H1 (cell line): ENCODE results near the gene ABCC4. TPM values are rescaled to one million over a fixed set of nuclear protein-coding genes. Genes with fewer than 3 reads are reported as not detected.

Experiments
- CTCF ChIA-PET: fragments of 300-600 bp; sonication (Branson Sonifier 250); formaldehyde crosslinking; loops from one replicate; lab custom pipeline; 2021; ENCODE audit not compliant: partially characterized antibody; lab: Charles Lee
- POLR2A ChIA-PET: fragments of 300-600 bp; sonication (Branson Sonifier 250); formaldehyde crosslinking; loops from one replicate; lab custom pipeline; 2021; ENCODE audit warnings: inconsistent platforms; ENCODE audit not compliant: partially characterized antibody; lab: Charles Lee
- DNase-seq, 2 experiments: peaks; one replicate each; pipeline versions ENCODE4 v3.0.0 to v3.0.0-alpha.2; 2010 to 2022; ENCODE audit warnings: low spot score in 2 of 2, low read depth in 1 of 2, mixed read lengths in 1 of 2
- FAIRE-seq: peaks from 2 replicates; lab custom pipeline; 2011; peaks lifted over from hg19 to GRCh38; lab: Jason Lieb, UNC
- H2AFZ ChIP-seq: 2 replicates; pipeline ENCODE4 v1.8.1; 2012; ENCODE audit warnings: low read length, inconsistent platforms
- H2AK5ac ChIP-seq: 2 replicates; pipeline ENCODE4 v1.6.1; 2013; ENCODE audit warnings: low read depth, low read length
- H2BK120ac ChIP-seq: replicated peaks from 2 replicates; pipeline ENCODE3; 2013; ENCODE audit warnings: low read depth, low read length, inconsistent platforms
- H2BK12ac ChIP-seq: 2 replicates; pipeline ENCODE4 v1.6.1; 2013; ENCODE audit warnings: low read depth, low read length
- H2BK15ac ChIP-seq: 2 replicates; pipeline ENCODE4 v1.6.1; 2013; ENCODE audit warnings: low read length
- H2BK20ac ChIP-seq: 2 replicates; pipeline ENCODE4 v1.6.1; 2013; ENCODE audit warnings: low read length
- H2BK5ac ChIP-seq: 2 replicates; pipeline ENCODE4 v1.6.1; 2013; ENCODE audit warnings: low read depth, low read length
- H3K14ac ChIP-seq: 2 replicates; pipeline ENCODE4 v1.6.1; 2013; ENCODE audit warnings: inconsistent platforms; ENCODE audit not compliant: insufficient read length
- H3K18ac ChIP-seq: 2 replicates; pipeline ENCODE4 v1.6.1; 2013; ENCODE audit warnings: low read length; ENCODE audit errors: extremely low read depth
- H3K23ac ChIP-seq: 2 replicates; pipeline ENCODE4 v1.6.1; 2013; ENCODE audit warnings: inconsistent platforms; ENCODE audit not compliant: insufficient read length
- H3K23me2 ChIP-seq: 2 replicates; pipeline ENCODE4 v1.6.1; 2013; ENCODE audit warnings: low read depth, low read length
- H3K27ac ChIP-seq: 2 replicates; pipeline ENCODE4 v1.6.1; 2011; ENCODE audit warnings: low read depth, low read length, inconsistent platforms
- H3K27me3 ChIP-seq, 4 experiments: replicated peaks in 1 of 4; 1 replicate in 1 of 4; 2 replicates in 3 of 4; pipeline versions ENCODE4 v1.6.1 to v1.8.1; 2011 to 2013; ENCODE audit warnings: low read length in 3 of 4, mild to moderate bottlenecking in 3 of 4, inconsistent platforms in 2 of 4, mixed read lengths in 2 of 4, moderate library complexity in 1 of 4; ENCODE audit not compliant: control insufficient read depth in 3 of 4, insufficient read depth in 3 of 4; ENCODE audit errors: extremely low read depth in 1 of 4
- H3K36me3 ChIP-seq, 4 experiments: 2 replicates each; pipeline versions ENCODE4 v1.6.1 to v1.8.1; 2011 to 2013; ENCODE audit warnings: mild to moderate bottlenecking in 4 of 4, low read length in 3 of 4, moderate library complexity in 2 of 4, control low read depth in 1 of 4, inconsistent platforms in 1 of 4; ENCODE audit not compliant: insufficient read depth in 4 of 4, control insufficient read depth in 2 of 4
- H3K4ac ChIP-seq: replicated peaks from 2 replicates; pipeline ENCODE3; 2013; ENCODE audit warnings: low read length, low read depth, mixed read lengths, inconsistent platforms; ENCODE audit not compliant: insufficient read length
- H3K4me1 ChIP-seq, 4 experiments: replicated peaks in 1 of 4; 1 replicate in 1 of 4; 2 replicates in 3 of 4; pipeline versions ENCODE4 v1.6.1 to v1.8.1; 2011 to 2013; ENCODE audit warnings: low read length in 3 of 4, inconsistent platforms in 2 of 4, mixed read lengths in 1 of 4; ENCODE audit not compliant: insufficient read depth in 4 of 4, control insufficient read depth in 3 of 4
- H3K4me2 ChIP-seq, 2 experiments: 2 replicates each; pipeline versions ENCODE4 v1.6.1 to v1.8.1; 2011 to 2013; ENCODE audit warnings: low read depth in 2 of 2, low read length in 2 of 2, control low read depth in 1 of 2, inconsistent platforms in 1 of 2, mild to moderate bottlenecking in 1 of 2; ENCODE audit not compliant: insufficient read depth in 1 of 2
- H3K4me3 ChIP-seq, 4 experiments: fragments of 200-600, 300-600 bp in 1 of 4; sonication (generic), shearing (Covaris generic), sonication (Bioruptor Twin) in 1 of 4; 2 replicates each; pipeline versions ENCODE4 v1.5.1 to v1.8.1; 2011 to 2016; ENCODE audit warnings: low read length in 4 of 4, low read depth in 3 of 4, control low read depth in 2 of 4, inconsistent platforms in 2 of 4, mild to moderate bottlenecking in 2 of 4, mixed read lengths in 1 of 4, moderate library complexity in 1 of 4; ENCODE audit not compliant: insufficient read depth in 2 of 4; ENCODE audit errors: extremely low read depth in 1 of 4
- H3K56ac ChIP-seq: replicated peaks from 2 replicates; pipeline ENCODE3; 2013; ENCODE audit warnings: low read depth, mild to moderate bottlenecking, mixed read lengths, low read length, inconsistent platforms; ENCODE audit not compliant: insufficient read length
- H3K79me1 ChIP-seq: 2 replicates; pipeline ENCODE4 v1.6.1; 2013; ENCODE audit warnings: low read depth, low read length, control low read depth
- H3K79me2 ChIP-seq, 2 experiments: 2 replicates each; pipeline versions ENCODE4 v1.6.1 to v1.8.1; 2012 to 2013; ENCODE audit warnings: low read length in 2 of 2, mild to moderate bottlenecking in 2 of 2, inconsistent platforms in 1 of 2; ENCODE audit not compliant: insufficient read depth in 2 of 2, control insufficient read depth in 1 of 2
- H3K9ac ChIP-seq, 4 experiments: replicated peaks in 1 of 4; 1 replicate in 1 of 4; 2 replicates in 3 of 4; pipeline versions ENCODE4 v1.6.1 to v1.8.1; 2011 to 2013; ENCODE audit warnings: low read depth in 3 of 4, low read length in 3 of 4, control low read depth in 2 of 4, mild to moderate bottlenecking in 2 of 4, moderate library complexity in 2 of 4, inconsistent platforms in 1 of 4; ENCODE audit errors: extremely low read depth in 1 of 4
- H3K9me3 ChIP-seq, 2 experiments: 2 replicates each; pipeline versions ENCODE4 v1.6.1 to v1.8.1; 2012 to 2013; ENCODE audit warnings: mild to moderate bottlenecking in 2 of 2, moderate library complexity in 2 of 2, control low read depth in 1 of 2, inconsistent platforms in 1 of 2, low read depth in 1 of 2, low read length in 1 of 2, mixed read lengths in 1 of 2; ENCODE audit not compliant: insufficient read depth in 2 of 2
- H4K20me1 ChIP-seq, 2 experiments: replicated peaks in 1 of 2; 2 replicates each; pipeline versions ENCODE3 to v1.8.1; 2011 to 2013; ENCODE audit warnings: inconsistent platforms in 2 of 2, low read length in 2 of 2, mild to moderate bottlenecking in 1 of 2; ENCODE audit not compliant: insufficient read depth in 2 of 2, control insufficient read depth in 1 of 2
- H4K5ac ChIP-seq: 2 replicates; pipeline ENCODE4 v1.6.1; 2013; ENCODE audit warnings: low read length, low read depth, mixed read lengths, inconsistent platforms; ENCODE audit not compliant: insufficient read length
- H4K8ac ChIP-seq: 2 replicates; pipeline ENCODE4 v1.8.0; 2013; ENCODE audit warnings: mild to moderate bottlenecking, moderate library complexity, low read length, inconsistent platforms; ENCODE audit not compliant: insufficient read depth; ENCODE audit errors: extremely low read depth
- H4K91ac ChIP-seq: replicated peaks from 2 replicates; pipeline ENCODE3; 2013; ENCODE audit warnings: low read length, mixed read lengths, inconsistent platforms; ENCODE audit not compliant: insufficient read length
- CHD1 ChIP-seq: IDR thresholded peaks from 2 replicates; pipeline ENCODE4 v1.6.1; 2012; ENCODE audit warnings: low read depth, low read length, improper control_type of control experiment
- CHD2 ChIP-seq: IDR thresholded peaks from 2 replicates; pipeline ENCODE4 v1.6.1; 2012; ENCODE audit warnings: low read length, improper control_type of control experiment
- EGR1 ChIP-seq: IDR thresholded peaks from 2 replicates; pipeline ENCODE4 v1.6.1; 2011; ENCODE audit warnings: low read depth, low read length, borderline replicate concordance
- EZH2 ChIP-seq: fragments of 200-600 bp; sonication (generic); IDR thresholded peaks from 2 replicates; pipeline ENCODE4 v1.7.1; 2012; ENCODE audit warnings: low read depth, mild to moderate bottlenecking, moderate library complexity, low read length, inconsistent platforms; ENCODE audit not compliant: severe bottlenecking
- GTF2F1 ChIP-seq: IDR thresholded peaks from 2 replicates; pipeline ENCODE4 v1.6.1; 2012; ENCODE audit warnings: low read depth, low read length, improper control_type of control experiment, borderline replicate concordance
- PHF8 ChIP-seq: fragments of 200-600 bp; sonication (generic); conservative IDR thresholded peaks from 2 replicates; pipeline ENCODE4 v1.7.1; 2012; ENCODE audit warnings: low read depth, mild to moderate bottlenecking, inconsistent platforms, low read length, moderate library complexity
- RAD21 ChIP-seq, 2 experiments: IDR thresholded peaks in 1 of 2; conservative IDR thresholded peaks in 1 of 2; 2 replicates each; pipeline ENCODE4 v1.6.1; 2011; ENCODE audit warnings: low read depth in 2 of 2, low read length in 2 of 2, improper control_type of control experiment in 1 of 2, inconsistent platforms in 1 of 2, mild to moderate bottlenecking in 1 of 2, moderate library complexity in 1 of 2
- RFX5 ChIP-seq: IDR thresholded peaks from 2 replicates; pipeline ENCODE4 v1.6.1; 2011; ENCODE audit warnings: low read depth, low read length, improper control_type of control experiment, borderline replicate concordance
- SIN3A ChIP-seq, 2 experiments: IDR thresholded peaks in 1 of 2; conservative IDR thresholded peaks in 1 of 2; 2 replicates each; pipeline ENCODE4 v1.6.1; 2011 to 2012; ENCODE audit warnings: low read length in 2 of 2, improper control_type of control experiment in 1 of 2, low read depth in 1 of 2, mild to moderate bottlenecking in 1 of 2
- SIX5 ChIP-seq: IDR thresholded peaks from 2 replicates; pipeline ENCODE4 v1.6.1; 2011; ENCODE audit warnings: mild to moderate bottlenecking, low read depth, low read length
- SRF ChIP-seq: IDR thresholded peaks from 2 replicates; pipeline ENCODE4 v1.6.1; 2011; ENCODE audit warnings: mild to moderate bottlenecking, low read depth, low read length, moderate library complexity
- whole genome bisulfite sequencing, 2 experiments: shearing (Covaris generic) in 1 of 2; methylation state at CpG; one replicate each; pipeline versions ENCODE4 v1.1.6 to v1.1.7; 2013 to 2015; ENCODE audit warnings: low lambda C conversion rate in 2 of 2, mixed read lengths in 2 of 2, inconsistent platforms in 1 of 2, low coverage in 1 of 2, missing lambda C conversion rate in 1 of 2; ENCODE audit not compliant: insufficient replicate concordance in 2 of 2, insufficient coverage in 1 of 2, insufficient read length in 1 of 2; ENCODE audit errors: extremely low coverage in 1 of 2, missing lambda C conversion rate in 1 of 2; 5-methylcytosine and 5-hydroxymethylcytosine counted together
- polyA plus RNA-seq, 7 experiments: library from polyadenylated mRNA; depleted of rRNA in 3 of 7; stranded (reverse) in 5 of 7; unstranded in 2 of 7; fragments of >200 nt in 5 of 7; fragments of 200-250 nt in 2 of 7; gene quantifications; 1 replicate in 5 of 7; 2 replicates in 1 of 7; 4 replicates in 1 of 7; pipeline versions ENCODE4 v1.2.1 to v1.2.3, GENCODE V29; 2011 to 2013; ENCODE audit warnings: missing spikeins in 2 of 7, mixed read lengths in 2 of 7
- total RNA-seq: library from RNA; stranded (reverse); fragmentation: NEBNext Ultra II Directional; extraction: Animal tissue kit (Norgen Biotek cat#: 25700); gene quantifications from 2 replicates; pipeline ENCODE4 v1.2.1, GENCODE V29; 2021
- TF ChIP-seq, protein P1 (sequence below): IDR thresholded peaks from 2 replicates; pipeline ENCODE4 v1.6.1; 2012; ENCODE audit warnings: inconsistent platforms

Gene ABCC4
- total and polyA plus RNA-seq, 2 of the 8 experiments (the other 6 are each of a cell fraction or from before 2014, with no cell fraction given): 4.0 to 14.1 TPM

DNA sequence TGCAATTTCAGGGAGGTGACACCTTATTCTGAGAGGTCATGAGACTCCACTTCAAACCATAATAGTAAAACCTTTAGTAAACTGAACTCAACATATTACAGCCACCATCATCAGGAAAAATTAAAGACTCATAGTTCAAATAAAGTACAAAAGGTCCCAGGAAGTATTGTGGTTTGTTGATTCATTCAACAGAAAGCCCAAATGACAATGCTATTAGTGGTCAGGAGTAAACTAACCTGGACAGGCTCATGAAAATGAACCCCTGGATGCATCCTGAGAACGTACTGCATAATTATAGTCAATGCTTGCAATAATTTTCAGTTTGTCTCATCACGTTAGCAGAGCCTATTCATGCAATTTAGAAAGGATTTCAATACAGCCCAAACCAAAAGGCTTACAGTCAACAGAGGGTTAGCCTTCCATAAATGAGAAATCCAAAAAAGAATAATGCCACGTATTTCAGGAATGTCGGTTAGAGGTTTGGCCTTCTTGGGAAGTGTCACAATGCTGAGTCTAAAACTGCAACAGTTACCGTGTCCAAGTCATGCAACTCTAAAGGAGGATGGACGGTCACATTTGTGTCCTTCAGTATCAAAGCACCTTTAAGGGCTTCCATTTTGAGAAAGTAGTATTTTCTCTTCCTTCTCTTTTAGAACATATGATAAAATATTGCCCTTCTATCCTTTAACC is 280.8 kb downstream of the ABCC4 start:
- H3K79me2 ChIP-seq: no peaks in the 10 kb centered on the region
- no peak overlapping the region for H3K18ac ChIP-seq
- no peak overlapping the region for H3K4ac ChIP-seq
- H3K4me2 ChIP-seq: no peak overlapping the region
- H4K20me1 ChIP-seq: no peaks in the 10 kb centered on the region
- FAIRE-seq: peak; percentile 70
- no peak overlapping the region for H2BK120ac ChIP-seq
- H4K5ac ChIP-seq: no peak overlapping the region
- no peaks in the 10 kb centered on the region for H3K79me1 ChIP-seq
- no peak overlapping the region for H3K9ac ChIP-seq
- no peak overlapping the region for H3K23ac ChIP-seq
- no peaks in the 10 kb centered on the region for H3K4me1 ChIP-seq
- H2BK20ac ChIP-seq: no peak overlapping the region
- H2BK5ac ChIP-seq: no peak overlapping the region
- H3K27ac ChIP-seq: no peak overlapping the region
- H3K27me3 ChIP-seq: no peaks in the 10 kb centered on the region
- no peaks in the 10 kb centered on the region; a peak in 1 of 8 replicates for H3K36me3 ChIP-seq
- no peak overlapping the region for H2AK5ac ChIP-seq
- no peak overlapping the region for H4K91ac ChIP-seq
- H4K8ac ChIP-seq: no peak overlapping the region
- H3K4me3 ChIP-seq: no peak overlapping the region
- no peak overlapping the region for H2BK12ac ChIP-seq
- CTCF ChIA-PET: no interaction called here
- H3K23me2 ChIP-seq: peaks cover 4% of the 10 kb centered on the region; the same call in 1 of the 2 replicates
- DNase-seq: no peak
- POLR2A ChIA-PET: no interaction called here
- WGBS, 2 experiments: 95% methylated on average over 6 of the region's 6 CpGs; no CpG with 5 or more reads in 1 of the 2 experiments
- H2AFZ ChIP-seq: no peak overlapping the region
- H2BK15ac ChIP-seq: no peak overlapping the region
- H3K9me3 ChIP-seq: no peaks in the 10 kb centered on the region
- H3K14ac ChIP-seq: no peak overlapping the region
- H3K56ac ChIP-seq: no peak overlapping the region
- TF ChIP-seq SRF (no peak), RFX5 (no peak), PHF8 (no peak), RAD21 (IDR thresholded peaks at IDR 0.05 in 1 of 2, conservative IDR thresholded peaks at IDR 0.05 in 1 of 2; ENCODE audit: low read depth in 2 of 2, low read length in 2 of 2) (no peak), CHD1 (no peak), SIX5 (no peak), EGR1 (no peak), EZH2 (no peak), CHD2 (no peak), GTF2F1 (no peak), SIN3A (conservative IDR thresholded peaks at IDR 0.05 in 1 of 2, IDR thresholded peaks at IDR 0.05 in 1 of 2; ENCODE audit: low read depth in 1 of 2, low read length in 2 of 2) (no peak)
- TF ChIP-seq, protein P1, sequence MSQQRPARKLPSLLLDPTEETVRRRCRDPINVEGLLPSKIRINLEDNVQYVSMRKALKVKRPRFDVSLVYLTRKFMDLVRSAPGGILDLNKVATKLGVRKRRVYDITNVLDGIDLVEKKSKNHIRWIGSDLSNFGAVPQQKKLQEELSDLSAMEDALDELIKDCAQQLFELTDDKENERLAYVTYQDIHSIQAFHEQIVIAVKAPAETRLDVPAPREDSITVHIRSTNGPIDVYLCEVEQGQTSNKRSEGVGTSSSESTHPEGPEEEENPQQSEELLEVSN: no peak
